Large intestine (tissue), 3 donors: ENCODE measurements around the gene DENND1A. TPM values are rescaled to one million over a fixed set of nuclear protein-coding genes. Genes with fewer than 3 reads are reported as not detected.
A peak's percentile ranks its signal among the peaks of the same experiment; 100 is the strongest.
"Not testable (repeated sequence)": the region's sequence is repeated elsewhere in the genome, so short reads cannot be mapped to it uniquely, and the experiment has no call there.

Source experiments
- DNase-seq, 2 donors: peaks; one replicate each; pipeline versions ENCODE4 v3.0.0 to v3.0.0-alpha.2; 2013
- H3K27ac ChIP-seq: one replicate; pipeline ENCODE4 v1.5.1; 2013; ENCODE audit warnings: low read length
- H3K27me3 ChIP-seq: 2 replicates; pipeline ENCODE4 v1.6.1; 2013; ENCODE audit warnings: low read length; ENCODE audit not compliant: control insufficient read depth, insufficient read depth
- H3K36me3 ChIP-seq: 2 replicates; pipeline ENCODE4 v1.6.1; 2013; ENCODE audit warnings: low read length; ENCODE audit not compliant: control insufficient read depth, insufficient read depth
- H3K4me1 ChIP-seq: one replicate; pipeline ENCODE4 v1.6.1; 2013; ENCODE audit warnings: low read length; ENCODE audit not compliant: control insufficient read depth, insufficient read depth
- H3K4me3 ChIP-seq: one replicate; pipeline ENCODE4 v1.5.1; 2013; ENCODE audit warnings: low read length
- H3K9me3 ChIP-seq: one replicate; pipeline ENCODE4 v1.6.1; 2013; ENCODE audit warnings: mild to moderate bottlenecking, low read depth, low read length, moderate library complexity; ENCODE audit not compliant: control insufficient read depth
- WGBS: methylation state at CpG from one replicate; pipeline ENCODE4 v1.1.5; 2013; ENCODE audit warnings: low lambda C conversion rate; ENCODE audit not compliant: insufficient coverage; 5-methylcytosine and 5-hydroxymethylcytosine counted together
- polyA plus RNA-seq: library from polyadenylated mRNA; unstranded; fragments of 120-200 nt; gene quantifications from one replicate; pipeline ENCODE4 v1.2.1, GENCODE V29; 2013

The DENND1A gene
- polyA plus RNA-seq, 1 donor = 29.7 TPM

GRCh38 chr9:123408313-123409262 lies 521.3 kb downstream of the DENND1A start:
- peaks cover 9% of the 10 kb centered on the region for H3K36me3 ChIP-seq
- no peak overlapping the region for H3K27ac ChIP-seq
- WGBS = 93% methylated on average over 3 of the region's 10 CpGs
- no peak for DNase-seq
- H3K4me3 ChIP-seq = no peak overlapping the region
- H3K9me3 ChIP-seq = no peaks in the 10 kb centered on the region
- H3K4me1 ChIP-seq = no peaks in the 10 kb centered on the region
- no peaks in the 10 kb centered on the region for H3K27me3 ChIP-seq

DNA sequence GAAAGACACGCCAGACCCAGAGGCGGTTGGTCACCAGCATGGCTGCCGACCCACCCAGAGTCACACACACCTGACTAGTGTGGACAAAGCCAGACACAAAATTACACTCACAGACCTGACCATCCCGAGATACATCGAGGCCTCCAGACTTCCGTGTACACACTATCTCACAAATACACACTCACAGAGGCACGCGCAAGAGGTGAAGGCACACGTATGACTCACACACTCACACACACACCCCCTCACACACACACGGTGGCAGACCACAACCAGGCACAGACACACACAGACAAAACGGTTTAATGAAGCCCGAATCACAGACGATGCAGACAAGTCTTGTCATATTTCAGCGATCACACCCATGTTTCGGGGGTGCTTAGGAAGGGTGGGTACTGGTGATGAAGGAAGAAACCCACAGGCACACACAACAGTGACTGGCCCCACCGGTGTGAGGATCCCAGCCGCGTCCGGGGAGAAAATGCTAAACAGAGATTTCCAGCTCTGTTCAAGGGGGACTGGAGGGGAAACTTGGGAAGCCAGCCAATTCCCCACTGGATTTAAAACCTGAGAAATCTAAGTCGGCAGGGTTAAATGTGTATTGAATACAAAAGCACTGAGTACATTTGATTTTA lies 522.6 kb downstream of the DENND1A start:
- no peak overlapping the region for H3K27ac ChIP-seq
- DNase-seq = no peak
- peaks cover 19% of the 10 kb centered on the region for H3K36me3 ChIP-seq
- H3K9me3 ChIP-seq = no peaks in the 10 kb centered on the region
- no peaks in the 10 kb centered on the region for H3K27me3 ChIP-seq
- no peak overlapping the region for H3K4me3 ChIP-seq
- no peaks in the 10 kb centered on the region for H3K4me1 ChIP-seq
- no CpG with 5 or more reads among the region's 20 CpGs for WGBS

DNA sequence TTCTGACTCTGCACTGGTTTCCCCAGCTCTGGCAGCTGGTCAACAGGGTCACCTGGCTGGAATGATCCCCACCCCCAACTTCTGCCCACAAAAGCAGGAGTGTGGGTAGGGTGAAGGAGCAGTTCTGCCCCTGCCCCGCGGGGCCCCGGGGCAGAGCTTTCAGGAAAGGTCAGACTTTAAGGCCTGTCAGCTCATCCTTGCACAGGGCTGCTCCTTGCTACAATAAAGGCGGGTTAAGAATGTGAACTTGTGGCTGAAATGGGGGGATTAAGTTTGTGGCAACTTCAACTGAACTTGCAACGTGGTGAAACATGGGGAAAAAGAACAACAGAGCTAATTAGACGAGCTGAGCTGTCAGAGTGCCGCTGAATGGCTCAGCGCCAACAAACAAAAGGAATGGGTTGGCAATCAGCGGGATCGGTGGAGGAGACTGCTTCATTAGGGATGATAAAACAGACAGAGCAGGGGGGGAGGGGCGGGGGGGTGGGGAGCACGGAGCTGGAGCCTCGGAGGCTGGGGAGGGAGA lies 523.2 kb downstream of the DENND1A start:
- Histone ChIP-seq H3K9me3 (no peaks in the 10 kb centered on the region), H3K36me3 (peaks cover 18% of the 10 kb centered on the region), H3K27ac (no peak overlapping the region), H3K27me3 (no peaks in the 10 kb centered on the region), H3K4me1 (no peaks in the 10 kb centered on the region), H3K4me3 (no peak overlapping the region)
- no peak for DNase-seq
- 40% methylated on average over 1 of the region's 13 CpGs for WGBS

DNA sequence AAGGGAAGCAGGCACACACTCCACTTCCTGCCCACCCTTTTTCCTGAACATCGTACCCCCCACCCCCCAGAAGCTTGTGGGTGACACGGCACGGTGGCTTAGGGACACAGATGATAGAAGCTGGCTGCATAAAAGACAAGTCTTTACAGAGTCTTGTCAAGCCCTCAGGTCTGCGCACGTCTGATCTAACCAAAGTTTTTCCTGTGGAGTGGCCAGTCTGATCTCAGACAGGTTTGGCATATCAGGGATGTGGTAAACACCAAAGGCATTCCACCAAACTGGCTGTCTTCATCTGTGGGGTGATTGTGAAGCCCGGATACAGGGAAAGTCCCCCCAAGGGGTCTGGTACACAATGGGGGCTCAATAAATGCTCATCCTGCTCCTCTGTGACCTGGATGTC lies 523.9 kb downstream of the DENND1A start:
- Histone ChIP-seq H3K9me3 (no peaks in the 10 kb centered on the region), H3K27me3 (no peaks in the 10 kb centered on the region), H3K4me3 (no peak overlapping the region), H3K27ac (no peak overlapping the region), H3K36me3 (peaks cover 16% of the 10 kb centered on the region), H3K4me1 (no peaks in the 10 kb centered on the region)
- DNase-seq = no peak
- WGBS = no CpG with 5 or more reads among the region's 6 CpGs

DNA sequence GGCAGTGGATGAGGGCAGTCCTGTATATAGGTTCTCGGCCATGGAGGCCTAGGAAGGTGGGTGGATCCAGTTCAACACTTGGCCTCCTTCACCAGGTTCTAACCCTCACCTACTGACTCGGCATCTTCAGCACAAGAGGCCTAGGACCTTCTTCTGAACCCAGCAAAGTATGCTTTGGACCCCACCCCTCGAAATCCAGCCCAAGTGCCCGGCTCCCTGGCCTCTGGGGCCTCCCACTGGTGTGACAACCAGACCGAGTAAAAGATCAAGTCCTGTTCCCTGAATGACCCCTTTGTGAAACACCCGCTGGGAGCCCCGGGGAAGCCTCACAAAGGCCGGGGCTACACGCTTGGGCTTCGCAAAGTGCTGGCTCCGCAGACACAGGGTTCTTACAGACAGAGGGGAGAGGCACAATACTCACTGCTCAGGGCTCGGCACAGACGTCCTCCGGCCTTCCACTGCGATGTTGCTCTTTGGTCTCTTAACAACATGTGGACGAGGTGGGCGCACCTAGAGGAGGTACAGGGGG lies 526.9 kb downstream of the DENND1A start:
- WGBS = no CpG with 5 or more reads among the region's 17 CpGs
- no peak for DNase-seq
- no peak overlapping the region for H3K27ac ChIP-seq
- no peaks in the 10 kb centered on the region for H3K27me3 ChIP-seq
- no peaks in the 10 kb centered on the region for H3K4me1 ChIP-seq
- peaks cover 16% of the 10 kb centered on the region for H3K36me3 ChIP-seq
- no peaks in the 10 kb centered on the region for H3K9me3 ChIP-seq
- H3K4me3 ChIP-seq = no peak overlapping the region

GRCh38 chr9:123401879-123402513 lies 527.9 kb downstream of the DENND1A start:
- Histone ChIP-seq H3K4me3 (no peak overlapping the region), H3K36me3 (peaks cover 16% of the 10 kb centered on the region), H3K27me3 (no peaks in the 10 kb centered on the region), H3K9me3 (no peaks in the 10 kb centered on the region), H3K4me1 (no peaks in the 10 kb centered on the region), H3K27ac (no peak overlapping the region)
- WGBS = no CpG with 5 or more reads among the region's 9 CpGs
- DNase-seq = peak in 1 of 2 donors; percentile 25

GRCh38 chr9:123400926-123401503 lies 528.9 kb downstream of the DENND1A start:
- no peaks in the 10 kb centered on the region for H3K4me1 ChIP-seq
- 100% methylated on average over 1 of the region's 13 CpGs for WGBS
- H3K27ac ChIP-seq = no peak overlapping the region
- H3K4me3 ChIP-seq = no peak overlapping the region
- no peaks in the 10 kb centered on the region for H3K27me3 ChIP-seq
- DNase-seq = no peak
- H3K9me3 ChIP-seq = no peaks in the 10 kb centered on the region
- peaks cover 20% of the 10 kb centered on the region for H3K36me3 ChIP-seq

GRCh38 chr9:123399803-123400378 lies 530.0 kb downstream of the DENND1A start:
- H3K4me3 ChIP-seq = no peak overlapping the region
- H3K36me3 ChIP-seq = peaks cover 20% of the 10 kb centered on the region
- H3K27me3 ChIP-seq = no peaks in the 10 kb centered on the region
- no peak overlapping the region for H3K27ac ChIP-seq
- H3K9me3 ChIP-seq = no peaks in the 10 kb centered on the region
- no peaks in the 10 kb centered on the region for H3K4me1 ChIP-seq
- 93% methylated on average over 3 of the region's 11 CpGs for WGBS
- no peak for DNase-seq

- not testable (repeated sequence) for DNase-seq, H3K27me3 ChIP-seq, H3K4me1 ChIP-seq, H3K9me3 ChIP-seq, H3K4me3 ChIP-seq, H3K27ac ChIP-seq
- H3K36me3 ChIP-seq = peaks cover 22% of the 10 kb centered on the region
- no CpG with 5 or more reads among the region's 14 CpGs for WGBS
These were observed 531.0 kb downstream of the DENND1A start for GRCh38 chr9:123398938-123399337.
